H1 (cell line): ENCODE results near the gene GRM1. TPM values are rescaled to one million over a fixed set of nuclear protein-coding genes. Genes with fewer than 3 reads are reported as not detected.

Source experiments
- polyA plus RNA-seq, 7 experiments: library from polyadenylated mRNA; depleted of rRNA in 3 of 7; stranded (reverse) in 5 of 7; unstranded in 2 of 7; fragments of >200 nt in 5 of 7; fragments of 200-250 nt in 2 of 7; gene quantifications; 1 replicate in 5 of 7; 2 replicates in 1 of 7; 4 replicates in 1 of 7; pipeline versions ENCODE4 v1.2.1 to v1.2.3, GENCODE V29; 2011 to 2013; ENCODE audit warnings: missing spikeins in 2 of 7, mixed read lengths in 2 of 7
- total RNA-seq: library from RNA; stranded (reverse); fragmentation: NEBNext Ultra II Directional; extraction: Animal tissue kit (Norgen Biotek cat#: 25700); gene quantifications from 2 replicates; pipeline ENCODE4 v1.2.1, GENCODE V29; 2021
- TF ChIP-seq, protein P1 (sequence below), 3 experiments: IDR thresholded peaks; 1 replicate in 2 of 3; 2 replicates in 1 of 3; pipeline versions ENCODE4 v1.5.1 to v1.6.1; 2011; ENCODE audit warnings: low read length in 3 of 3, mild to moderate bottlenecking in 3 of 3, inconsistent platforms in 2 of 3, low read depth in 1 of 3, moderate library complexity in 1 of 3; ENCODE audit not compliant: insufficient read depth in 1 of 3; ENCODE audit errors: control extremely low read depth in 1 of 3

The GRM1 gene
- total and polyA plus RNA-seq, 2 of the 8 experiments (the other 6 are each of a cell fraction or from before 2014, with no cell fraction given): 0.15 to 1.3 TPM

DNA sequence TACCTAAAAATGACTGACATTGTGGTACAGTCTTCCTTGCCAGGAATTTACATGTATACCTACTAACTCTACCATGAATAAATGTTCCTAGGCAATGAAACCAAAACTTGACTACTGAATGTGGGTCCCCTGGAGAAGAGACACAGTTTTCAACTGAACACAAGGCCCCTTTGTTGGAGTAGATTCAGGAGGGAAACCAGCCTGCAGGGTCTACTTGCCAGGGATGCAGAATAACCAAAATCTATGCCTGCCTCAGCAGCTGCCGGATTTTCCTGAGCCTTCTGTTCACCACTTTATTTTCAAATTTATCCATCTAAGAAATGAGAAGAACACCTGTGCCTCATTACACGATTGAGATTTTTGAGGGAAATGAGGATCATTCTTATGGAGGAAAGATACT lies 211.9 kb downstream of the GRM1 start (continued):
- TF ChIP-seq, protein P1, sequence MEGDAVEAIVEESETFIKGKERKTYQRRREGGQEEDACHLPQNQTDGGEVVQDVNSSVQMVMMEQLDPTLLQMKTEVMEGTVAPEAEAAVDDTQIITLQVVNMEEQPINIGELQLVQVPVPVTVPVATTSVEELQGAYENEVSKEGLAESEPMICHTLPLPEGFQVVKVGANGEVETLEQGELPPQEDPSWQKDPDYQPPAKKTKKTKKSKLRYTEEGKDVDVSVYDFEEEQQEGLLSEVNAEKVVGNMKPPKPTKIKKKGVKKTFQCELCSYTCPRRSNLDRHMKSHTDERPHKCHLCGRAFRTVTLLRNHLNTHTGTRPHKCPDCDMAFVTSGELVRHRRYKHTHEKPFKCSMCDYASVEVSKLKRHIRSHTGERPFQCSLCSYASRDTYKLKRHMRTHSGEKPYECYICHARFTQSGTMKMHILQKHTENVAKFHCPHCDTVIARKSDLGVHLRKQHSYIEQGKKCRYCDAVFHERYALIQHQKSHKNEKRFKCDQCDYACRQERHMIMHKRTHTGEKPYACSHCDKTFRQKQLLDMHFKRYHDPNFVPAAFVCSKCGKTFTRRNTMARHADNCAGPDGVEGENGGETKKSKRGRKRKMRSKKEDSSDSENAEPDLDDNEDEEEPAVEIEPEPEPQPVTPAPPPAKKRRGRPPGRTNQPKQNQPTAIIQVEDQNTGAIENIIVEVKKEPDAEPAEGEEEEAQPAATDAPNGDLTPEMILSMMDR (IDR thresholded peaks at IDR 0.05; ENCODE audit: control extremely low read depth in 1 of 3, insufficient read depth in 1 of 3, low read depth in 1 of 3, low read length in 3 of 3): no peak
